SU-DHL-6 (cell line): ENCODE data around the gene MAML2.

Experiments
- CTCF ChIP-seq: fragments of 200-600 bp; sonication (generic); IDR thresholded peaks from one replicate; pipeline ENCODE4 v1.5.1; 2017; ENCODE audit warnings: antibody characterized with exemption, mild to moderate bottlenecking, low read length, moderate library complexity; ENCODE audit not compliant: insufficient read depth, poor library complexity, severe bottlenecking
- EZH2phosphoT487 ChIP-seq: fragments of 200-600 bp; sonication (generic), shearing (Covaris generic); conservative IDR thresholded peaks from 2 replicates; pipeline ENCODE4 v1.6.1; 2018; ENCODE audit warnings: mild to moderate bottlenecking, antibody characterized with exemption, low read length, moderate library complexity, mixed read lengths

DNA sequence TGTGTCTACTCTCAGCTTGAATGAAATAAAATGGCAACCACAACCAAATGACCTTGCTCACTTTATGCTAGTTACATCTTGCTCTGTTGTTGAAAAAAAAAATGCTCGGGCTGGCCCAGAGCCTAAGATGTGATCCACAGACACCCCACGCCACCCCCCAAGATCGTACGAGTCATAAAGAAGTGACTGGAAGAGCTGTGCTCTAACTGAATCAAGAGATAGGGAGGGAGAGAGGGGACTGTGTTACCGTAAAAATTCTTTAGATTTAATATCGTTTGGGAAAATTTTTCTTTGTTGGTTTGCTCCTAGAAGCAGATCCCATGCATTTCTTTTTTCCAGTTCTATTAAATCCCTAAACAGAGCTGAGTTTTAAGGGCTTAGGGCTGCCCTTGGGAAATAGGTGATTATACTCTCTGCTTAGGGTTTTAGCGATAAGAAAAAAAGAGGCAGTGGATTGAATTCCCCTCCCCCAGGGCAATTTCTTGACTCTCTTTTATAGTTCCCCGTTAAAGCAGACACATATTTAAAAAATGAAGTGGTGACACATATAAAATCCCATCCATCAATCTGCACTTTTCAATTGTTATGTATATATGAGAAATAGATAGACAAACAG is 14.5 kb downstream of the MAML2 start:
- no peak for TF ChIP-seq CTCF
- TF ChIP-seq EZH2phosphoT487, result no peak
